Inflammatory macrophage treated with lipopolysaccharide for 4 hours (primary cell): ENCODE data around the gene DNASE1L1.
A peak's percentile ranks its signal among the peaks of the same experiment; 100 is the strongest.

Experiments
- DNase-seq: peaks from one replicate; pipeline ENCODE4 v3.0.0-alpha.2; 2020

Gene DNASE1L1

DNA sequence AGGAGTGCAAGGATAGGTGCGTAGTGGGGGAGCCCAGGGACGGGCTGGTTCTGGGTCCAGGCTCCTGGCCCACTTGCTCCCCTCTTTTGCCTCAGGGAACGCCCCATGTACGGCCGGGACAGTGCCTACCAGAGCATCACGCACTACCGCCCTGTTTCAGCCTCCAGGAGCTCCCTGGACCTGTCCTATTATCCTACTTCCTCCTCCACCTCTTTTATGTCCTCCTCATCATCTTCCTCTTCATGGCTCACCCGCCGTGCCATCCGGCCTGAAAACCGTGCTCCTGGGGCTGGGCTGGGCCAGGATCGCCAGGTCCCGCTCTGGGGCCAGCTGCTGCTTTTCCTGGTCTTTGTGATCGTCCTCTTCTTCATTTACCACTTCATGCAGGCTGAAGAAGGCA is 28.3 kb downstream of the DNASE1L1 start:
- no peak for DNase-seq

DNA sequence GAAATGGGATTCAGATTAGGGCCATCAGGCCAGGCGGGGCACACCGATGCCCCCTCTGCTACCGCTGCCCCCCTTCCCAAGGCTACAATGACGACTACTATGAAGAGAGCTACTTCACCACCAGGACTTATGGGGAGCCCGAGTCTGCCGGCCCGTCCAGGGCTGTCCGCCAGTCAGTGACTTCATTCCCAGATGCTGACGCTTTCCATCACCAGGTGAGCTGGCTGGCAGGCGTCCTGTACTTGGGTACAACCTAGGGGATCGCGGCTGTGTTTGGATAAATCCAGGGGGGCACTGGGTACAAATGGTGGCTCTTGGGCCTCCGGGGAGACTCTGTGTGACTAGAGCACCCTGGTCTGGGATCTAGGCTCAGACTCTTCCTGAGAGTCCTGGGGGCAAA is 28.9 kb downstream of the DNASE1L1 start:
- no peak for DNase-seq

DNA sequence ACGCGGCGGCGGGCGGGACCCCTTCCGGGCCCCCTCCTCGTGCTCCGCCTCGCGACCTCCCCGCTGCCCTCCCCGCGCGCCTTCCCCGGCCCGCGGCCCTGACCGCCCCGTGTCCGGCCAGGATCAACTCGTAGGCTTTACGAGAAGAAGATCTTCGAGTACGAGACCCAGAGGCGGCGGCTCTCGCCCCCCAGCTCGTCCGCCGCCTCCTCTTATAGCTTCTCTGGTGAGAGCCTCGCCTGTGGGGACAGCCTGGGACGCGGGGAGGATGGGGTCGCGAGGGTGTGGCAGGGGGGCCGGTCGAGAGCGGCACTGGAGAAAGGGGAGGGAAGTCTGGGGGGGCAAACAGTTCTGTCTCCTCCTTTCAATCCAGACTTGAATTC is 29.5 kb downstream of the DNASE1L1 start:
- no peak for DNase-seq

DNA sequence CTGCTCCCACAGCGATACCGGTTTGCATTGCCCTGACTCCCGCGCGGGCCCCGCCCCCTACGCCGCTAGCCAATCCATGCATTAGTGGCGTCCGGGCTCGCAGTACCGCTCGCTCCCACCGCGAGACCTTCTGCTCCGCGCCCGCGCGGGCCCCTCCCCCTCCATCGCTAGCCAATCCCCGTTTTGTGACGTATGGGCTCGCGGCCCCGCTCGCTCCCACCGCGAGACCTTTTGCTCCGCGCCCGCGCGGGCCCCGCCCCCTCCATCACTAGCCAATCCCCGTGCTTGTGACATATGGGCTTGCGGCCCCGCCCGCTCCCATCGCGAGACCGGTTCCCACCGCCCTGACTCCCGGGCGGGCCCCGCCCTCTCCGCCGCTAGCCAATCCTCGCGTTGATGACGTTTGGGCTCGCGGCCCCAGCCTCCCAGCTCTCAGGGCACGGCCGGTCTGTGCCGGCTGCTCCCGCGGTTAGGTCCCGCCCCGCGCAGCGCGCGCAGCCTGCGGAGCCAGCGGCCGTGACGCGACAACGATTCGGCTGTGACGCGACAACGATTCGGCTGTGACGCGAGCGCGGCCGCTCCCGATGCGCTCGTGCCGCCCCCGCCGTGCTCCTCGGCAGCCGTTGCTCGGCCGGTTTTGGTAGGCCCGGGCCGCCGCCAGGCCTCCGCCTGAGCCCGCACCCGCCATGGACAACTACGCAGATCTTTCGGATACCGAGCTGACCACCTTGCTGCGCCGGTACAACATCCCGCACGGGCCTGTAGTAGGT is 30.1 kb downstream of the DNASE1L1 start, which contains the start of gene EMD:
Gene EMD (plus strand): TSS at position 497 of the 770 bp plus-strand sequence. CDS start 190 bp downstream, at position 687.
- peak; percentile 96 for DNase-seq

DNA sequence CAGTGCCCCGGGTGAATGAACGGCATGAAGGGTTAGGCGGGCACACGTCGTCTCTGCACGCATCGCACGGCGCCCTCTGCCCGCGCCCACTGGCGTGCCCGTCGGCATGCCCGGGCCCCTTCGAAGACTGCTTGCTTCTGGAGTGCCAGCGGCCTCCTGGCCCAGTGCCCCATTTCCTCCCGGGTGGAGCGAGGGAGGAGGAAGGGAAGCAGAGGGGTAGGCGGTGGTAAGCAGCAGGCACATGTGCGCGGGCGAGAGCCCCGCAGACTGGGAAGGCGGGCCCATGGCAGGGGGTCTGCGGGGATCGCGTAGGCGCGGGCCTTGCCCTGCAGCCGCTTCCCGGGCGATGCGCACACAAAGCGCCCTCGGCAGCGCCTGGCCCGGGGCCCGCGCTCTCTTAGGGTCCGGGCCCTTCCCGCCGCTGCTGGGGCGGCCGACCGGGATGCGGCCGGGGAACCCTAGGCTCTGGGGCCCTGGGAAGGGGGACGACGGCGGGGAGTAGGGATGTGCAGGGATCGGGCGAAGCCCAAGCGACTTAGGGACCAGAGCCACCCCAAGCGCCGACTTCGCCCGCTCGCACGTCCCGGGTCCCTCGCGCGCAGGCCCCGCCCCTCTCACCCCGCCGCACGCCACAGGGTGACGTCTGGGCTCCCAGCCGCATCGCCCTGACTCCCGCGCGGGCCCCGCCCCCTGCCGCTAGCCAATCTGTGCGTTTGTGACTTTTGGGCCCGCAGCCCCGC is 30.8 kb downstream of the DNASE1L1 start:
- no peak for DNase-seq

DNA sequence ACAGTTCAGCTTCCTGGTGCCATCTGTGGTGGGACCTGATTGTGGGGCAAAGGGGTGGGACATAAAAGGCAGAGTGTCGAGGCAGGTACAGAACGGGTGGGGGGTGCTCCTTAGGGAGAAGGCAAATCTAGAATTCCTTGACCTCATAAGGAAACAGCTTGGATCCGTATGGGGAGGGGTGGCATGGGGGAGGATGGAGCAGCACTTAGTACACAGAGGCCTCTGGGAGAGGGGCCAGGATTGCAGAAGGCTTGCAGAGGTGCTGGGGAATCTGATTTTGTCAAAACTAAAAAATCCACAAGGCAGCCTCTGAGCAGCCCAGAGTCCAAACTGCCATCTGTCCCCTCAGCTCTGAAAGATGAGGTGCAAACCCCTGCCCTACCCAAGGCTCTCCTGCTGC is 32.3 kb downstream of the DNASE1L1 start:
- no peak for DNase-seq

DNA sequence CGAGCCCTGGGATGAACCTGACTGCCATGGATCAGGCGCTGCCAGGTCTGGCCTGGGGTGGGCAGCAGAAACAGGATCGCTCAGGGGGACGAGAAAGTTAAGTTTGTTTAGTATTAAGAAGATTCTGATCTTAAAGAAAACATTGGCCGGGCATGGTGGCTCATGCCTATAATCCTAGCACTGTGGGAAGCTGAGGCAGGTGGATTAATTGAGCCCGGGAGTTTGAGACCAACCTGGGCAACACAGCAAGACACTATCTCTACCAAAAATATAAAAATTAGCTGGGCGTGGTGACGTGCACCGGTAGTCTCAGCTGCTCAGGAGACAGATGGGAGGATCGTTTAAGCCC is 33.9 kb downstream of the DNASE1L1 start:
- DNase-seq: no peak

DNA sequence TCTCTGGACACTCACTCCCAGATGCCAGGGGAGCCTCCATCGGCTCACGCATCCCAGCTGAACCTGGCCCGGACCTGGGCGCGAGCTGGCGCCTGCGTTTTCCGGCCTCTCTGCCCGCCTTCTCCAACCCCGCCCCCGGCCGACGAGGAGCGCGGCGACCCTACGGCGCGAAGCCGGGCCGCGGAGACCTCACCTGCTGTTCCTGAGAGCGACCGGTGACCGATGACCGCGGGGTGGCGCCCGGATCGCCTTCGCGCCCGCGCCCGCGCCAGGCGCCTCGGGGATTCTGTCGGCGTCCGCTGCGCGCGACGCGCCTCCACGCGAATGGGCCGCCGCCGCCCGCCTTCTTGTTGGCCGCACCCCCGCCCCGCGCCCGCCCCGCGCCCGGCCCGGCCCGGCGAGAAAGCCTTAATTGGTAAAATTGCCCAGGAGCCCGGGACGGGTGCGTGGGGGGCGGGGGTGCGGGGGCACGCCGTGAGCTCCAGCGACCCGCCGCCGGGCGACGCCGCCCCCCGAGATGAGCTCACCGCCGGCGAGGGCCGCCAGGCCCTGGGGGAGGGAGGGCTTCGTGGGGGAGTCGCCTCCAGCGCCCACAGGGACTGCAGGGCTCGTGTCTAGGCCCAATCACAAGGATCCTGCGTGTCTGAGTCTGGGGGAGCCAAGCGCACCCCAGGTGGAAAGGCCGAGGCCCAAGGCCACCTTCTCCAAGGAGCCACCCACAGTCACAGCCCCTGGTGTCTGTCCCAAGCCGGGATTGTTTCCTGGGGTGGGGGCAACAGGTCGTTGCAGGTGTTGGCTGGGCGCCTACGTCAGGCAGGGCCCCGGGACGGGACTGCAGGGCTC is 34.5 kb downstream of the DNASE1L1 start, which contains the start of gene FLNA:
Gene FLNA (minus strand): TSS at position 322 of the 843 bp plus-strand sequence. CDS start 3,389 bp downstream, outside the sequence.
- DNase-seq: peak; percentile 18

DNA sequence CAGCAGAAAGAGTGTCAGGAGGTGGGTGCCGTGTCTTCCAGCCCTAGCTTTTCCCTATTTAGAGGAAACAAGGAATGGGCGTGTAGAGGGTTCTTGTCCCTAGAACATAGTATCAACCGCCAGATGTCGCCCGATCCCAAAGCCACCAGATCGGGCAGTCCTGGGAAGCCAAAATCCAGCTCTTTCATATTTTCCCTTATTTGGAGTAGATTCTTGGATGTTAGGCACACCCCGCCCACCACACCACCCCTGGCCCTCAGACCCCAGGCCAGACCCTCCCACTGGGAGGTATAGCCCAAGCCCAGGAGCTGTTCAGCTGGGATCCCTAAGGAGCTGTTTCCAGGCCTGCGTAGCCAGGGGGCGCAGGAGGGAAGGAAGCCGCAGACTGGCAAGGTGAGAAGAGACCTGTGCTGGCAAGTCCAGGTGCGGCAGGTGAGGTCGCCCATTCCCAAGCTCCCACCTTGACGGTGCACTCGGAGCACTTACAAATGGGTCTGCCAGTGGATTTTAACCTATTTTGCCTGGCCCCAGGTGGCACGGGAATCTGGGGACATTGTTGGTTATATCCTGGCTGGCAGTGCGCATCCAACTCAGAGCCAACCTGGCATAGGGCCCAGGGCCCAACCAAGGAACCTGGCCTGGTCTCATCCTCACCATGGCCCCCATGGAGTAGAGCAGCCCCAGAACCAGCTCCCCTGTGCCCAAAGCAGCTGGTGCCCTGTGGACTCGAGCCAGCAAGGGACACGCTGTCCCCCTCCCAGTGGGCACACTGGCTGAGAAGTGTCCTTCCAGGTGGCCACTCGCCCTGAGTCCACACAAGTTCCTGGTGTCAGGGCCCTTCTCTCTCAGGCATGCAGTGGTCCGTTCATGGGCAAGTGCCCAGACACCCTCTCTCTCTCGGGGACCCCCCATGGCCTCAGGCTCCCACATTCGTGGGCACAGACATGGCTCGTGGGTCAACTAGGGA is 35.4 kb downstream of the DNASE1L1 start:
- peak; percentile 44 for DNase-seq

DNA sequence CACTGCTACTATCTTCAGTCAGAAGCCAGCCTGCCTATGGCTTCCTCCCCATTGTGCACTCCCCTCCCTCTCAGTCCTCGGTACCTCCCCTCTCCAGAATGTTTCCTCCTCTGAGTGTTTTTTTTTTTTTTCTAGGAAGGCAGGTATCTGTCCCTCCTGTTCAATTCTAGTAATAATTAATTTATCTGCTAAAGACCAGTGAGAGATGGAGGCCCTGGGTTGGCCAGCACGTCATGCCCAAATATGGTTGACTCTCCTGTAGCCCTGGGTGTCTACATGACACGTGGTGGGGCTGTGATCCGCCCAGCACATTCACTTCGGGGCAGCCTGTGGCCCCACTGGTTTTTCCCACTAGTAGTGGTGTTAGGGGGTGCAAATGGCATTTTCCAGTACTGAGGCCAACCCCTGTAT is 36.4 kb downstream of the DNASE1L1 start:
- peak; percentile 29 for DNase-seq

DNA sequence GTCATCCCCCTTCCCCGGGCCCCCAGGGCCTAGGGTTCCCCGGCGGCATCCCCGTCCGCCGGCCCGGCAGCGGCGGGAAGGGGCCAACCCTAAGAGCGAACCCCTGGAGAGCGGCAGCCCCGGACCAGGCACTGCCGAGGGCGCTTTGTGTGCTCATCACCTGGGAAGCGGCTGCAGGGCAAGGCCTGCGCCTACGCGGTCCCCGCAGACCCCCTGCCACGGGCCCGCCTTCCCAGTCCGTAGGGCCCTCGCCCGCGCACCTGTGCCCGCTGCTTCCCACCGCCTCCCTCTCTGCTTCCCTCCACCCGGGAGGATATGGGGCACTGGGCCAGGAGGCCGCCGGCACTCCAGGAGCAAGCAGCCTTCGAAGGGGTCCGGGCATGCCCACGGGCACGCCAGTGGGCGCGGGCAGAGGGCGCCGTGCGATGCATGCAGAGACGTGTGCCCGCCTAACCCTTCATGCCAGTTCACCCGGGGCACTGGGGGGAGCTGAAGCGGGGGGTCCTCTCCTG is 37.2 kb downstream of the DNASE1L1 start:
- no peak for DNase-seq

DNA sequence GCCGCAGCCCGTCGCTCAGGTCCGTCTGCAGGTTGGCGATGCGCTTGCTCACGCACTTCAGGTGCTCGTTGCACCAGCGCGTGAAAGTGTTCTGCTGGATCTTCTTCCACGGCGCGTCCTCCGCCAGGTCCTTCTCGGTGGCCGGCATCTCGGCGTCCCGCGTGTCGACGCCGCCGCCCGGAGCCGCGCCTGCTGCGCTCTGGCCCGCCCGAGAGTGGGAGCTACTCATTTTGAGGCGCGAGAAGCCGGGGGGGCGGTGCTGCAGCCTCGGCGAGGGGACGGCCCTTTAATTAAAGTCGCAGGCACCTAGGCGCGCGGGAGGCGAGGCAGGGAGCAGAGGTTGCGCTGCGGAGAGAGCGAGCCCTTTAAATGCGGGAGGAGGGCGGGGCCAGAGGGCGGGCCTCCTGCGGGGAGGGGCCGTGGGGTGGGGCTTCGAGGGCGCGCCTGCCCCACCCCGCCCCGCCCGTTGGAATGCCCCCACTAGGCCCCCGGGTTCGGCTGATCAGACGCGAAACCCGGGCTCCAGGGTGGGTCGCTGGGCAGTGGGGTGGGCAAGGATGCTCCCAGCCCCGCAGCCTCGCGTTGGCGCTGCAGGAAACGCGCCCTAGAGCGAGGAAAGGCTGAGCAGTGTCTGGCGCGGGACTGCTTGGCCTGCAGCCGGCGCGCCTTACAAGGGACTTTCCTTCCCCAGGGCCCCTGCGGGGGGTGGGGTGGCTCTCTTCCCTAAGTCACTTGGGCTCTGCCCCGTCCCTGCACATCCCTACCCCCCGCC is 37.9 kb downstream of the DNASE1L1 start:
- DNase-seq: peak; percentile 94

DNA sequence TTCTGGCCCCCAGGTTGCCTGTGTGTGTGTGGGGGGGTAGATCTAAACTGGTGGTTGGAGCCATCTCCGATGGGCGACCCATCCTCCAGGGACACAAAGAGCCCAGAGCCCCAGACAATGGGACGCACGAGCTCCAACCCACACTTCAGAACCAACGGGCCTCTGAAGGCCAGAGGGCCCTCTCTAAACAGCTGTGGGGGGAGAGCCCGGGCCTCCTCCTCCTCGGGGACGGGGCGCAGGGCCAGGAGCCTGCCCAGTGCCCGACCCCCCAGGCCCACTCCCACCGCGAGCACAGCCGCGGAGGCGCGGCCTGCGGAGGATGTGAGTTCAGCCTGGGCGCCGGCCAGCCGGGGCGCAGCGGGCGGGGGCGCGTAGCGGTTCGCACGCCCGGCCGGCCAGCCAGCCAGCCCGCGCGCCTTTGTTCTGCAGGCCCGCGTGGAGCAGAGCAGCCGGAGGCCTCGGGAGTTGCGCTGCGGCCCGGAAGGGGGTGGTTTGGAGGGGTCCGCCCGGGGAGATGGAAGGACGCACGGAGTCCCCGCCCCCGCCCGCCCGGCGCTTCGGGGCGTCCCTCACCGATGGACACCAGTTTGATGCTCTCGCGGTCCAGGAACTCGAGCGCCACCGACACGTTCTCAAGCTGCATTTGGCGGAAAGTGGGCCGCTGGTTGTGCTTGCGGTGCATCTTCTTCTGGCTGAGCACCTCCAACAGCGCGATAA is 38.6 kb downstream of the DNASE1L1 start:
- peak; percentile 10 for DNase-seq

DNA sequence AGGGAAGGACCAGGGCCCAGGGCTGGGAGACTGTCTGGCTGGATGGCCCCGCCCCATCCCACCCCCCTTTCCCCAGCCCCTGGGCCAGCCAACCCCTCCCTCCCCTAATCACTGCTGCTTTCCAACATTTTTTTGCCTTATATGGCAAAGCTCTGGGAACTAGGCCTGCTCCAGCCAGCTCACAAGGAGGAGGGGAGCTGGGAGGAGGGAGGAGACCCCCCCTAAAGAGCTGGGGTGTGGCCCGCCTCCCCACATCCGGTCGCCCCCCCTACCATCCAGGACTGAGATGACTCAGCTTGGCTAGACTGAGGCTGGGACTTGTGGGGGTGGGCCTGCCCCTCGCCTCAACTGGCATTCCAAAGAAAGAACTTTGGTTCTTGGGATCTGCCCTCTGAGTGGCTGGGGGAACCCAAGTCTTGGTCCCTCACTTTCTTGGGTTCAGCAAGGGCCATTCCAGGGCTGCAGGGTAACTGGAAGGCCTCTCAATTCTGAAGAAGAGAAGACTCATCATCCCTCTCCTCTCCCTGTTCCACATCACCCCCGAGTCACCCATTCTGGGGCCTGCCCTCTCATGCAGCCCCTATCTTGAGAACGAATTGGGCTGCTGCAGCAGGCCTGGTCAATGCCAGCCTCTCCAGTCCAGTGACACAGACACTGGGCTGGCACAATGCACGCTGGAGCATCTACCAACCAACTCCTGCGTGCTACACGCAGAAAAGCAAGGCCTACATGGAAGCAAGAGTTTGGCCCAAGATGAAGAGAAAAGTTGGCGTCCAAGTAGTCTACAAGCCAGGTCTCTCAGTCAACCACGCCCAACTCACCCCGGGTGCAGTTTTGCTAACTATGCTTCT is 39.4 kb downstream of the DNASE1L1 start:
- DNase-seq: peak; percentile 81

DNA sequence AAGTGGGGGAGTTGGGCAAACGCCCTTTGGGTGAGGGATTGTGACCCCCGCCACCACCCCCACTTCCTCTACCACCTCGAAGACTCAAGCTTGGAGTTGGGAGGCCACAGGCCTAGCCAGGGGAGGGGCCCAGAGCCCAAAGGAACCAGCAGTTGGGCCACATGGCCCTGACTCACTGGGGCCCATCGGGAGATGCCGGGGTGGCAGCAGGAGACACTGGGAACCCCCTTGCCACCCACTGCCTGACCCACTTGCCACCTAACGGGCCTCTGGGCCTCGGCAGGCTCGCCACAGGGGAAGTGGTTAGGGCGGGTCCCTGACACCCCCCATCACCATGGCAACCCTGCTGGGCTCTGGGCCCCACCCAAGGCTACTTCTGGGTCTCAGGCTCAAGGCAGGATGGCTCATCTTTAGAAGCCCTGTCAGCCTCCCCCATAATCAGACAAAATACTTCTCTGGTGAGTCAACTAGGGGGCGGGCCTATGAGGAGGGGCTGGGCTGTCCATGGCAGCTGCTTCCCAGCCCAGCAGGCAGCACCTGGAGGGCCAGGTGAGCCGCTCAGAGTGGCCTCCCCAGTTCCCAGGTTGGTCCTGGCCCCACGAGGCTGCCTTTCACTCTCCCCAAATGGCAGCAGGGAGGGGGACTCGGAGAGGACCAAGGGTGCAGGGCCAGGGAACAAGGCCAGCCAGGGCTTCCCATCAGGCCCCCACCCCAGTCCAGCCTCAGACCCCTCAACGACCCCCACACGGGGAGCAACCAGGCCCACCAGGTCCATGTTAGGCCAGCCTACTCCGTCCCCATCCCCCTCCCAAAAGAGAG is 40.2 kb downstream of the DNASE1L1 start:
- DNase-seq: peak; percentile 97

DNA sequence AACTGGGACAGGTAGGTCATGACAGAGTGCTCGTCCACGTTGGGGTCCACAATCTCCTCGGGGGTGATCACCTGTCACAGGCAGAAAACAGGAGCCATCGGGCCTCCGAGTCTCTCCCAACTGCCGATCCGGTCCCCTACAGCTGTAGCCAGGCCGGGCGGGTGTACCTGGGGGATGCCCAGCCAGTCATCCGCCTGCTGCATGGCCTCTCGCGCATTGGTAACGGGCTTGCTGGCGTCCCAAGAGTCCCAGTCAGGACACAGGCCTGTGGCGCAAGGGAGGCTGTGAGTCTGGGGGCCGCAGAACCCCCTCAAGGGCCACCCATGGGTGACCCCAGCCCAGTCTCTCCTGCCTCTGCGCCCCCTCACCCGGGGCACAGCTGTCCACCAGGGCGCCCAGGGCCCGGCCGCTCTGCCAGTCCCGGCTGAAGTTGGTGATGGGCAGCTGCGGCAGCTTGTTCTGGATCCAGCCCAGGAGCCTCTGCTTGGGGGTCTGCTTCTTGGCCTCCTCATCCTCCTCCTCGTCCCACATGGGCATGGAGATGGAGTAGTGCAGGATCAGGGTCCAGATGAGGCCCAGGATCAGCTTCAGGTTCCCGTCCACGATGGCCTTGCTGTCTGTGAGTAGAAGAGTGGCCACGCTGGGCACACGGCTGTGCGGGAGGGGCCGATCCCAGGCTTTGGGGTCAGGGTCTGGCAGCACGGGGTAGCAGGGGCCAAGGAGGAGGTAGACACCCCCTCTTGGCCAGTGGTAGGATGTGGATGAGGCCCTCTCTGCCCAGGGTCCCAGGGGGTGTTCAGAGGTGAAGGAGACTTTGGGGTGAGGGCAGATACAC is 41.4 kb downstream of the DNASE1L1 start:
- no peak for DNase-seq

DNA sequence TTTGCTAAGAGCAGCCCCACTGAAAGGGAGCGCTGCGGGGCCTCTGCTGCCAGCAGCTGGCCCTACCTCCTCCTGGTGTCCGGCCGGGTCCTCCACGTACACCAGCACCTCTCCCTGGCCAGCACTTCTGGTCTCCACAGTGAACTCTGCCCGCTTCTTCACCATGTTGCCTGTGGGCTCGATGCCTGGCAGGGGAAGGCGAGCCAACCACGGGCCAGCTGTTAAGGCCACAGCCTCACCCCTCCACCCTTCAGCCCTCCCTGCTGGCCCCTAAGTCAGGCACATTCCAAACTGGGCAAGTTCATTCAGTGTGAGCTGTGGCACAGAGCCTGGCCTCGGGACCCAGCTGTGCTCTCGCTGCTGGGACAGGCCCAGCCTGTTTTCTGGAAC is 42.4 kb downstream of the DNASE1L1 start:
- no peak for DNase-seq
